Colonic mucosa (tissue), 4 donors: ENCODE measurements around the gene ANKRD7. TPM values are rescaled to one million over a fixed set of nuclear protein-coding genes. Genes with fewer than 3 reads are reported as not detected.
"Not testable (repeated sequence)": the region's sequence is repeated elsewhere in the genome, so short reads cannot be mapped to it uniquely, and the experiment has no call there.

ENCODE experiments used
- DNase-seq: peaks from one replicate; pipeline ENCODE4 v3.0.0-alpha.2; 2020
- H3K27ac ChIP-seq: fragments of 200-600 bp; one replicate; pipeline ENCODE4 v1.8.0; 2021
- H3K27me3 ChIP-seq: fragments of 200-600 bp; one replicate; pipeline ENCODE4 v1.8.0; 2021
- H3K36me3 ChIP-seq: fragments of 200-600 bp; one replicate; pipeline ENCODE4 v1.8.0; 2021
- H3K4me1 ChIP-seq: fragments of 200-600 bp; one replicate; pipeline ENCODE4 v1.8.0; 2021; ENCODE audit warnings: mild to moderate bottlenecking
- H3K4me3 ChIP-seq: fragments of 200-600 bp; one replicate; pipeline ENCODE4 v1.8.0; 2021
- H3K9ac ChIP-seq, 2 donors: one replicate each; pipeline ENCODE4 v1.7.0; 2013; ENCODE audit warnings: control low read depth in 2 of 2, low read depth in 2 of 2, low read length in 2 of 2
- H3K9me3 ChIP-seq: fragments of 200-600 bp; one replicate; pipeline ENCODE4 v1.8.0; 2021
- intact Hi-C: fragments of 100-400 bp; cut with DNase I; formaldehyde crosslinking; loops from one replicate; pipeline ENCODE4 v1.14.1; 2022
- total RNA-seq, 2 donors: library from RNA; stranded (reverse); fragmentation: NEBNext Ultra II Directional in 1 of 2; extraction: Animal tissue kit (Norgen Biotek cat#: 25700) in 1 of 2; gene quantifications; one replicate each; pipeline ENCODE4 v1.2.1, GENCODE V29; 2021
- TF ChIP-seq, protein P1 (sequence below): fragments of 200-600 bp; IDR thresholded peaks from one replicate; pipeline ENCODE4 v1.8.0; 2022; ENCODE audit warnings: antibody characterized with exemption, mild to moderate bottlenecking
- donor health status: healthy.
- donor health status: DM: no; HTN: no; CAD: no.
- donor health status: DM: no; HTN: no; CAD: no.

Gene ANKRD7
- total RNA-seq, 2 donors from 2014 or later: not detected

DNA sequence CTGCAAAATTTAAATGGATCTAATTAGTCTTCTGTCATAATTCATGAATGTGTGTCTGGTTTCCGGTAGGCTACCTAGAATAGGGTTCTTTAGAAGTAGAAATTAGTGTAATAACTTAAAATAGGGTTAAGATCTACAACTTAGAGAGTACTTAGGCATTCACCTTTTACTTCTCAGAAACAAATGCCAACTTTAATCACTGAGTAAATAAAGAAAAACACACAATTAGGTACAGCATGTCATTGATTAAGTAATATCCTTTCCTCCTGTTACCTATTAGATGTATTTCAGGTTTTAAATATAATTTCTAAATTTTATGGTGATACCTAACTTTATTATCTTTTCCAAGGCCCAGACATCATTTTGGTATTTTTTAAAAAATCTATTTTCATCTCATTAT is 9.3 kb downstream of the ANKRD7 start:
- no peaks in the 10 kb centered on the region for H3K9me3 ChIP-seq
- intact Hi-C loops: no loop called here
- H3K4me1 ChIP-seq: no peaks in the 10 kb centered on the region
- no peaks in the 10 kb centered on the region for H3K36me3 ChIP-seq
- no peak for DNase-seq
- no peak overlapping the region for H3K27ac ChIP-seq
- H3K27me3 ChIP-seq: no peaks in the 10 kb centered on the region
- H3K9ac ChIP-seq: no peak overlapping the region
- TF ChIP-seq, protein P1, sequence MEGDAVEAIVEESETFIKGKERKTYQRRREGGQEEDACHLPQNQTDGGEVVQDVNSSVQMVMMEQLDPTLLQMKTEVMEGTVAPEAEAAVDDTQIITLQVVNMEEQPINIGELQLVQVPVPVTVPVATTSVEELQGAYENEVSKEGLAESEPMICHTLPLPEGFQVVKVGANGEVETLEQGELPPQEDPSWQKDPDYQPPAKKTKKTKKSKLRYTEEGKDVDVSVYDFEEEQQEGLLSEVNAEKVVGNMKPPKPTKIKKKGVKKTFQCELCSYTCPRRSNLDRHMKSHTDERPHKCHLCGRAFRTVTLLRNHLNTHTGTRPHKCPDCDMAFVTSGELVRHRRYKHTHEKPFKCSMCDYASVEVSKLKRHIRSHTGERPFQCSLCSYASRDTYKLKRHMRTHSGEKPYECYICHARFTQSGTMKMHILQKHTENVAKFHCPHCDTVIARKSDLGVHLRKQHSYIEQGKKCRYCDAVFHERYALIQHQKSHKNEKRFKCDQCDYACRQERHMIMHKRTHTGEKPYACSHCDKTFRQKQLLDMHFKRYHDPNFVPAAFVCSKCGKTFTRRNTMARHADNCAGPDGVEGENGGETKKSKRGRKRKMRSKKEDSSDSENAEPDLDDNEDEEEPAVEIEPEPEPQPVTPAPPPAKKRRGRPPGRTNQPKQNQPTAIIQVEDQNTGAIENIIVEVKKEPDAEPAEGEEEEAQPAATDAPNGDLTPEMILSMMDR: no peak
- no peak overlapping the region for H3K4me3 ChIP-seq

DNA sequence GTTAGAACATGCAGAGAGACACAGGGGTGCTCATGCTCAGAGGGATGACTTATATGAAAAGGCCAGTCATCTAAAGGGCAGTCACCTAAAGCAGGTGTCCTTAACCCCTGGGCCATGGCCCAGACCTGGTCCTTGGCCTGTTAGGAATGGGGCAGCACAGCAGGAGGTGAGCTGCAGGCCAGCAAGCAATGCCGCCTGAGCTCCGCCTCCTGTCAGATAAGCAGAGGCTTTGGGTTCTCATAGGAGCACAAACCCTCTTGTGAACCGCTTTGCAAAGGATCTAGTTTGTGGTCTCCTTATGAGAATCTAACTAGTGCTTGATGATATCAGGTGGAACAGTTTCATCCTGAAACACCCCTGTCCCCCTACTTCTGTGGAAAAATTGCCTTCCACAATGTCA is 14.5 kb downstream of the ANKRD7 start:
- DNase-seq: no peak
- intact Hi-C loops: no loop called here
- TF ChIP-seq, protein P1: no peak

DNA sequence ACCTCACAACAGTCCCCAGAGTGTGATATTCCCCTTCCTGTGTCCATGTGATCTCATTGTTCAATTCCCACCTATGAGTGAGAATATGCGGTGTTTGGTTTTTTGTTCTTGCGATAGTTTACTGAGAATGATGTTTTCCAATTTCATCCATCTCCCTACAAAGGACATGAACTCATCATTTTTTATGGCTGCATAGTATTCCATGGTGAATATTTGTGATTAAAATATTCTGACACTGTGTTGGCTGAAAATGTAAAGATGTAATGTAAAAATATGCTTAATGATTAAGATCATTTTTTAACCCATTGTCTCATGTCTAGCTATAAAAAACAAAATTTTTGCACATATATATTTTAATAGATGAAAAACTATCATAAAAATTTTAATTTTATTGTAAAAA is 15.8 kb downstream of the ANKRD7 start:
- DNase-seq, H3K9ac ChIP-seq, intact Hi-C loops, H3K27ac ChIP-seq, H3K27me3 ChIP-seq, H3K36me3 ChIP-seq, H3K4me3 ChIP-seq, H3K4me1 ChIP-seq, H3K9me3 ChIP-seq: not testable (repeated sequence)

More for the DNA sequence above, 14.5 kb downstream of the ANKRD7 start:
- Histone ChIP-seq H3K9me3 (no peaks in the 10 kb centered on the region), H3K27ac (no peak overlapping the region), H3K9ac (no peak overlapping the region), H3K27me3 (no peaks in the 10 kb centered on the region), H3K4me1 (no peaks in the 10 kb centered on the region), H3K4me3 (no peak overlapping the region), H3K36me3 (no peaks in the 10 kb centered on the region)

DNA sequence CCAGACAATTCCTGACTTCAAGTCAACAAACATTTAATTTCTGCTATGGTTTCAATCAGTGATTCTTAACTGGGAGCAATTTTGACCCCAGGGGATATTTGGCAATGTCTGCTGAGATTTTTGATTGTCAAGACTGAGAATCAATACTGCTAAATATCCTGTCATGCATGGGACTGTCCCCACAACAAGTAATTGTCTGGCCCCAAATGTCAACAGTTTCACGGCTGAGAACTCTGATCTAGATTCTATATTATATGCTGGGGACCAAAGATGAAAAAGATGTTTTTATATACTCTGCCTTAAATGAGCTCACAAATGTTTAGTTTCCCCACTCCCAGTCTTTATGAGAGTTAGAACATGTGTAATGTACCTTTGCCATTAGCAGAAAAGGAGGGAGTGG is 19.2 kb downstream of the ANKRD7 start:
- intact Hi-C loops: no loop called here
- Histone ChIP-seq H3K27me3 (no peaks in the 10 kb centered on the region), H3K4me1 (no peaks in the 10 kb centered on the region), H3K4me3 (no peak overlapping the region), H3K9me3 (no peaks in the 10 kb centered on the region), H3K9ac (no peak overlapping the region), H3K36me3 (no peaks in the 10 kb centered on the region), H3K27ac (no peak overlapping the region)
- TF ChIP-seq, protein P1: no peak
- DNase-seq: no peak

DNA sequence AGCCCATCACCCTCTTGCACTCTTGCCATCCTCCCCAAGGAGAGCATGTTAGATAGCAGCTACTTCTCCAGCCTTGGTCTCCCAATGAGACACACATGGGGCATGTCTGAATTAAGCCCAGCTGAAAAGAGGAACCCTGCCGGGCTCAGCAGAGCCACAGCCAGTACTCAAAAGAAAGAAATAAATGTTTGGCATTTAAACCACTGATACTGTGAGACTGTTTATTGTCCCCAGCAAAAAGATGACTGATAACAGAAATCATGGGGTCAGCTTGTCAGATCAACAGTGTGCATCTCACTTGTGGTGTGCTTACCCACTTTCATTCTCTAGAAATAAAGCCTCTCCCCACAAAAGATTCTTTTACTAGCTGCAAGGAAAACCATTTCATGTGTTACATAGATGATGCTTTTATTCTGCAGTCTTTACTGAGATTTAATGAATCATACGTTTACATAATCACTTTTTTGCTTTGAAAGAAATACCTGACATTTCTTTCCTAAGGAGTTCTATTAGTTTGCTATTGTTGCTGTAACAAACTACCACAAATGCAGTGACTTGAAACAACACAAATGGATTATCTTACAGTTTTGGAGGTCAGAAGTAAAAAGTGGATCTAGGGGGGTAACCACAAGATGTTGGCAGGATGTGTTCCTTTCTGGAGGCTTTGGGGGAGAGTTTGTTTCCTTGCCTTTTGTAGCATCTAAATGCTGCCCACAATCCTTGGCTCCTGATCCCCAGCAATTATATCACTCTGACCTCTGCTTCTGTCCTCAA is 20.9 kb downstream of the ANKRD7 start:
- intact Hi-C loops: no loop called here
- Histone ChIP-seq H3K9ac (no peak overlapping the region), H3K36me3 (no peaks in the 10 kb centered on the region), H3K27me3 (no peaks in the 10 kb centered on the region), H3K9me3 (no peaks in the 10 kb centered on the region), H3K4me1 (no peaks in the 10 kb centered on the region), H3K4me3 (no peak overlapping the region), H3K27ac (no peak overlapping the region)
- TF ChIP-seq, protein P1: no peak
- DNase-seq: no peak

DNA sequence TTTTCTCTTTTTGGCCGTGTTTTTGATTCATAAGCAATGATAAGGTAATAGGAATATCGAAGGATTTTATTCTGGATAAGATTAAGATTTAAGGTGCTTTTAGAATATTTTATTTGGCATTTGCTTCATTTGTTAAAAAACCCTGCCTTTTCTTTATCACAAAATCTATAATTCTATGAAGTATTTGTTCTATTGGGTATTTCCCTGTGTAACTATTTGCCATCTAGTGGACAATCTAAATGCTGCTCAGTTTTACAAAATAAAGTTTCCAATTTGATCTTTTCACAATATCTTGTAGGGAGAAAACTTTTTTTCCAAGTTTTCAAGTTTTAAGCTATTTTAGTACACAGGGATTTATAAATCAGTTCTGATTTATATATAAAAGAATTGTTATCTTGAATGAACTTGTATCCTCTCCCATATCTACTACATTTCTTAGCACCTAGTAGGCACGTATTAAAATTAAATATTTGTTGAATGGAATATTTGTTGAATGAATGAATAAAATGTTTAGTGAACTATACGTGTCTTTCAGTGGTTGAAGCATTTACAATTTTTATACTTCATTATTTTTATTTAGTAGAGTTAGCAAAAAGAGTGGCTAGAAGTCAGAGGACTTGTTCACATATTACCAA is 26.5 kb downstream of the ANKRD7 start:
- intact Hi-C loops: no loop called here
- Histone ChIP-seq H3K9me3 (no peaks in the 10 kb centered on the region), H3K4me3 (no peak overlapping the region), H3K27me3 (no peaks in the 10 kb centered on the region), H3K27ac (no peak overlapping the region), H3K9ac (no peak overlapping the region), H3K36me3 (no peaks in the 10 kb centered on the region), H3K4me1 (no peaks in the 10 kb centered on the region)
- TF ChIP-seq, protein P1: no peak
- DNase-seq: no peak
